ENCODE measurements around the gene TUBA8.
"Not testable (repeated sequence)": the region's sequence is repeated elsewhere in the genome, so short reads cannot be mapped to it uniquely, and the experiment has no call there.

Gene TUBA8

DNA sequence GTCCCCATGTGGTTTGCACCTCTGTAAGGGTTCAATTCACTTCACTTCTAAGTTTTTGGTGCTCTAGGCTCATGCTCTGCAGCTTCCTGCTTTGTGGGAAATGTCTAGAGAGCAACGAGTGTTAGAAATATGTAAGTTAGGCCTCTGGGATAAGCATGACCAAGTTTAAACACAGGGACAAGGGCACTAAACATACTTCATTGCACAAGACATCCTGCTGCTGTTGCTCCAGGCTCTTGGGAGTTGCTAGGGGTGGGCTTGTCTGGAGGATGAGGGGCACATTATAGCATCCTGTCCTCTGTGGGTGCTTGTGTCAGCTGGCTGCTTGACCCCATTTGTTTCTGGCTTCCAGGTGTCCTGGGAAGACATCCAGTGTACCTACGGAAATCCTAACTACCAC is 62.8 kb downstream of the TUBA8 start:
- DNase-seq (ENCODE audit: low read depth in 2 of 2): not testable (repeated sequence)

All from stimulated activated CD4-positive, alpha-beta T cell treated with anti-CD3 and anti-CD28 coated beads, Interleukin-1b, Interleukin-23, amount 100 ng/mL, for 1 hour (primary cell).